ENCODE data around the gene VTI1A.

- TF ChIP-seq, protein P1, sequence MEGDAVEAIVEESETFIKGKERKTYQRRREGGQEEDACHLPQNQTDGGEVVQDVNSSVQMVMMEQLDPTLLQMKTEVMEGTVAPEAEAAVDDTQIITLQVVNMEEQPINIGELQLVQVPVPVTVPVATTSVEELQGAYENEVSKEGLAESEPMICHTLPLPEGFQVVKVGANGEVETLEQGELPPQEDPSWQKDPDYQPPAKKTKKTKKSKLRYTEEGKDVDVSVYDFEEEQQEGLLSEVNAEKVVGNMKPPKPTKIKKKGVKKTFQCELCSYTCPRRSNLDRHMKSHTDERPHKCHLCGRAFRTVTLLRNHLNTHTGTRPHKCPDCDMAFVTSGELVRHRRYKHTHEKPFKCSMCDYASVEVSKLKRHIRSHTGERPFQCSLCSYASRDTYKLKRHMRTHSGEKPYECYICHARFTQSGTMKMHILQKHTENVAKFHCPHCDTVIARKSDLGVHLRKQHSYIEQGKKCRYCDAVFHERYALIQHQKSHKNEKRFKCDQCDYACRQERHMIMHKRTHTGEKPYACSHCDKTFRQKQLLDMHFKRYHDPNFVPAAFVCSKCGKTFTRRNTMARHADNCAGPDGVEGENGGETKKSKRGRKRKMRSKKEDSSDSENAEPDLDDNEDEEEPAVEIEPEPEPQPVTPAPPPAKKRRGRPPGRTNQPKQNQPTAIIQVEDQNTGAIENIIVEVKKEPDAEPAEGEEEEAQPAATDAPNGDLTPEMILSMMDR (IDR thresholded peaks at IDR 0.05; ENCODE audit: low read depth, low read length), result no peak
- TF ChIP-seq POLR2A (IDR thresholded peaks at IDR 0.05; ENCODE audit: extremely low read depth, insufficient read length) (no peak), MYC (IDR thresholded peaks at IDR 0.05; ENCODE audit: low read depth, low read length) (no peak)
- TF ChIP-seq, protein P2, sequence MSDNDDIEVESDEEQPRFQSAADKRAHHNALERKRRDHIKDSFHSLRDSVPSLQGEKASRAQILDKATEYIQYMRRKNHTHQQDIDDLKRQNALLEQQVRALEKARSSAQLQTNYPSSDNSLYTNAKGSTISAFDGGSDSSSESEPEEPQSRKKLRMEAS (IDR thresholded peaks at IDR 0.05; ENCODE audit: low read depth, low read length), result no peak
These were observed 312.5 kb downstream of the VTI1A start for GRCh38 chr10:112759496-112759895.

All from NB4 (cell line).